GM19372 (cell line): ENCODE results near the gene AP4M1.

ENCODE experiments used
- ATAC-seq: cut with Tn5 transposase; IDR thresholded peaks from one replicate; pipeline ENCODE4 v1.9.1; 2021; ENCODE audit warnings: mild to moderate bottlenecking, low read depth, moderate library complexity; ENCODE audit not compliant: unreplicated experiment

Gene AP4M1

DNA sequence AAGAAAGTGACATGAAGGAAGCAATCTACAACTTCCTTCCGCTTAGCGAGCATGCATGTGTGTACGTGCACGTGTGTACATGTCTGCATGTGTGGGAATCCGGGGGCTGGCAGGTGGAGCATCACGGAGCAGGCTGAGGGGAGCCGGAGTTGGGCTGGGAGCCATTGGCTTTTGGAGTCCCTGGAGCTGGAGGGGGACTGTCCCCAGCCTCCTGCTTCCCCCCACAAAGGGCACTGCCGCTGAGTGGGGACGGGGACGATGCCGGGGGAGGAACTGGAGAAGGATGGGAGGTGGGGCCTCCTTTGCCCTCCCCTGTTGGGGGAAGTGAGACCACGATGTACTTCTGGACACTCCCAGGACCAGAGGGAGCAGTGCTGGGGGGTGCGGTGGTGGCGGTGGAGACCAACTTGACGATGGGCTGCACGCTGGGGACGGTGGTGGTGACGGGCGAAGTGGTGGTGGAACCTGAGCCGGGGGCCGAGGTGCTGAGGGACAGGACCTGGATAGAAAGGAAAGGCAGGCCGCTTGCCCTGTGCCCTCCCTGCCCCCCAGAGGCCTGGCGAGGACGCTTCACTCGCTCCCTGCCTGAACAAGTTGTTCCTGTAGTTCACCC, 5.8 kb downstream of the AP4M1 start:
- ATAC-seq, result no peak

DNA sequence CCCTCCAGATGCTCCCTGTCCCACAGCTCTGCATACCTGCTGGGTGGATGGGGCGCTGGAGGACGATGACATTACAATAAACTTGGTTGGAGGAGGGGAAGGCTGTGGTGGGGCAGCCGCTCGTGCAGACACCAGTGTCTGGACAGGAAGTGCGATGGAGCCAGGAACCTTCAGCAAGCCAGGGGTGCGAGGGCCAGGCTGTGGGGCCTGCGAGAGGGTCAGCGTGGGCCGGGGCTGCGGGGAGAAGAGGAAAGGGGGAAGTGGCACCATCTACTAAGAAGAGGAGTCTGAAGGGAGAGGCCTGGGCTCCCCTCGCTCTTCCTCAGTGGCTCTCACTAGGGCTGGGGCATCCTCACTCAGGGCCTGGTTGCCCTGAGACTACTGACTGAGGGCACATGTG, 6.4 kb downstream of the AP4M1 start:
- no peak for ATAC-seq

- no peak for ATAC-seq
Measured at GRCh38 chr7:100109521-100110163, 8.2 kb downstream of the AP4M1 start.

DNA sequence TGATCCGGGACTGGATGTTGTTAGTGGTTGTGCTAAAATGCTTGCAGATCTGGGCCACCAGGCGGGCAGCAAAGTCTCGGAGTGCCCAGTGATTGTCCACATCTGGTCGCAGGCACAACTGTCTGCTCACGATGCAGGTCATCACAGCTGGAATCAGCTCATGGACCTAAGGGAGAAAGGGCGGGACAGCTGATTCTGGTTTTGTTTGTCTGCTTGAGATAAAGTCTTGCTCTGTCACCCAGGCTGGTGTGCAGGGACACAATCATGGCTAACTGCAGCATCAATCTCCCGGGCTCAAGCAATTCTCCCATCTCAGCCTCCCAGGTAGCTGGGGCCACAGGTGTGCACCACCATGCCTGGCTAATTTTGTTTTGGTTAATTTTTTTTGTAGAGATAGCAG, 9.7 kb downstream of the AP4M1 start:
- ATAC-seq, result no peak

GRCh38 chr7:100111914-100112313, 10.5 kb downstream of the AP4M1 start:
- ATAC-seq, result no peak

GRCh38 chr7:100115026-100115425, 13.6 kb downstream of the AP4M1 start:
- ATAC-seq, result no peak

DNA sequence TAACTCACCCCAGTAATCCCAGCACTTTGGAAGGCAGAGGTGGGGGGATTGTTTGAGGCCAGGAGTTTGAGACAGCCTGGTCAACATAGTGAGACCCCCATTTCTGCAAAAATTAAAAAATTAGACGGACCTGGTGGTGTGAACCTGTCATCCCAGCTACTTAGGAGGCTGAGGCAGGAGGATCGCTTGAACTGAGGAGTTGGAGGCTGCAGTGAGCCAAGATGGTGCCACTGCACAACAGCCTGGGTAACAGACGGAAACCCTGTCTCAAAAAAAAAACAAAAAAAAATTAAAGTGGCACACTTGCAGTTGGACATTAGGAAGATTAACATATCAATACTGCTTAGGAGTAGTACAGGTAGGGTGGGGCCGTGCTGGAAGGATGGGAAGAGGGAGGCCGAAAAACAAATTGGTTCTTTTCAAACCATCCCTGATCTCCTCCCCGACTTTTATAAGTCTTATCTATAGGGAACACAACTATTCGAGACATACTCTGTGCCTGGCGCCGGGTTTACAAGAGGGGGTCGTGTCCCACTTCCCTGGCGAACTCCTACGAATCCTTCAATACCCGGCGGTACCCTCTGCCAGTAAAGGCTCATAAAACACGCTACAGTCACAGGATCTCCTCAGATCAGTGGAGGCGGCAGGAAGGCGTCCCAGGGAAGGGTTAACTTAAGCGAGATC, 17.1 kb downstream of the AP4M1 start:
- ATAC-seq, result no peak

GRCh38 chr7:100119072-100119969, 17.9 kb downstream of the AP4M1 start, which contains the start of the genes CNPY4 and TAF6:
TSS of gene CNPY4 (plus strand) at chr7:100119634. CDS start at chr7:100119745, 111 bp downstream.
TSS of gene TAF6 (minus strand) at chr7:100119358. CDS start at chr7:100114209, 5,149 bp downstream.
- ATAC-seq, result peak; percentile 78

DNA sequence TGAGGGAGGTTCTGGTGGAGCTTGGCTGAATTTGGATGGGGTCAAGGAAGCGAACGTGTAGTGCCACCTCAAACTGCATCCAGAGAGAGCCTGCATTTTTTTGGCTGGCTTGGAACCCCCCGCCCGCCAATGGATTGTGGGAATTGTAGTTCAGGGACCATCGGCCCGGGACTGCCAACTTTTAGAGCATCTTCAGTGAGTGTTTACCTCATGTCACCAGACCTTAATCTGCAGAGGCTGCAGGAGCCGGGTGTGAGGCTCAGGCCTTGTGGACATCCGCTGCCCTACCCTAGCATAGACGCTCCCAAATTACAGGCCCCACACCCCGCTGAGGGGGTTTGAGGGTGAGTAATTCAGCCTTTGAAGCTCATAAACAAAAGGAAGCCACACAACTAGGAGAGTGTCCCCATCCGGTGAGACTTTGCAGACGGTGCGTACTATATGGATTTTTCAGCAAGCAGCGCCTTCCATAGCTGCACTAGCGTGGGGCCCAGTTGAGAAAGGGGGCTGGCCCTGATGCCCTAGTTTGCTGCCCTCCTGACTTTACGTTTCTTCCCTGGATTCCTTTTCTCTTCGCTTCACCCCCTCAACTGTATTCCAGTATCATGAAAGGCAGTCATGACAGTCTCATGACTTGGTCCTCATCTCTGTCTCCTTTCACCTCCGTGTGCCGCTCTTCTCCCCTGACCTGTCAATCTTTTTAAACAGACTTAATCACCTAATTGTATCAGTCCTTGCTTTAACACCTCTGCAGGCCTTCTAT, 18.7 kb downstream of the AP4M1 start:
- ATAC-seq, result peak; percentile 8

DNA sequence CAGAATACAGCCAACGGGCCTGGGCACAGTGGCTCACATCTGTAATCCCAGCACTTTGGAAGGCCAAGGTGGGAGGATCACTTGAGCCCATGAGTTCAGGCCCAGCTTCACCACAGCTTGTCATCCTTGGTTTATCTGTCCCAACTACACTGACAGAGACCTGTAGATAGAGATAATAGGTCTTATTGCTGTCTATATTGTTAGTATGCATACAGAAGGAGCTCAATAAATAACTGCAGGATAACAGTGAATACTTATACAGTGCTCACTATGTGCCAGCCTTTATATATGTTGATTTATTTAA, 19.2 kb downstream of the AP4M1 start:
- ATAC-seq, result no peak

- ATAC-seq, result no peak
Measured at GRCh38 chr7:100122067-100122466, 20.6 kb downstream of the AP4M1 start.

GRCh38 chr7:100122568-100122967, 21.1 kb downstream of the AP4M1 start:
- no peak for ATAC-seq

GRCh38 chr7:100124301-100125230, 23.1 kb downstream of the AP4M1 start:
- ATAC-seq, result no peak

DNA sequence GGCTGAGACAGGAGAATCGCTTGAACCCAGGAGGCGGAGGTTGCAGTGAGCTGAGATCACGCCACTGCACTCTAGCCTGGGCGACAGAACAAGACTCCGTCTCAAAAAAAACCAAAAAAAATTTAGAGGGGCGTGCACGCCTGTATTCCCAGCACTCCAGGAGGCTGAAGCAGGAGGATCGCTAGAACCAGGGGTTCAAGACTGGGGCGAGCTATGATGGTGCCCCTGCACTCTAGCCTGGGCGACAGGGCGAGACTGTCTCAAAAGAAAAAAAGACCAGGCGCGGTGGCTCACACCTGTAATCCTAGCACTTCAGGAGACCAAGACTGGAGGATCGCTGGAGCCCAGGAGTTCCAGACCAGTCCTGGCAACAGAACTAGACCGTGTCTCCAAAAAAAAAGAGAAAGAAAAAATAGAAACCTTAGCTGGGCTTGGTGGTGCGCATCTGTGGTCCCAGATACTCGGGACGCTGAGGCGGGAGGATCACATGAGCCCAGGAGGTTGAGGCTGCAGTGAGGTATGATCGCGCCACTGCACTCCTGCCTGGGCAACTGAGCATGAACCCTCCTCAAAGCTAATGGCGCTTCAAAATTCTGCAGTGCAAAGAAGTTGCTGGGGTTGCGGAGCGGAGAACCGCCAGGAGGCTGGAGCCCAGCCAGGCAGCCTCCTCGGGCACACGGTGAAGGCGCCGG, 24.9 kb downstream of the AP4M1 start:
- no peak for ATAC-seq

DNA sequence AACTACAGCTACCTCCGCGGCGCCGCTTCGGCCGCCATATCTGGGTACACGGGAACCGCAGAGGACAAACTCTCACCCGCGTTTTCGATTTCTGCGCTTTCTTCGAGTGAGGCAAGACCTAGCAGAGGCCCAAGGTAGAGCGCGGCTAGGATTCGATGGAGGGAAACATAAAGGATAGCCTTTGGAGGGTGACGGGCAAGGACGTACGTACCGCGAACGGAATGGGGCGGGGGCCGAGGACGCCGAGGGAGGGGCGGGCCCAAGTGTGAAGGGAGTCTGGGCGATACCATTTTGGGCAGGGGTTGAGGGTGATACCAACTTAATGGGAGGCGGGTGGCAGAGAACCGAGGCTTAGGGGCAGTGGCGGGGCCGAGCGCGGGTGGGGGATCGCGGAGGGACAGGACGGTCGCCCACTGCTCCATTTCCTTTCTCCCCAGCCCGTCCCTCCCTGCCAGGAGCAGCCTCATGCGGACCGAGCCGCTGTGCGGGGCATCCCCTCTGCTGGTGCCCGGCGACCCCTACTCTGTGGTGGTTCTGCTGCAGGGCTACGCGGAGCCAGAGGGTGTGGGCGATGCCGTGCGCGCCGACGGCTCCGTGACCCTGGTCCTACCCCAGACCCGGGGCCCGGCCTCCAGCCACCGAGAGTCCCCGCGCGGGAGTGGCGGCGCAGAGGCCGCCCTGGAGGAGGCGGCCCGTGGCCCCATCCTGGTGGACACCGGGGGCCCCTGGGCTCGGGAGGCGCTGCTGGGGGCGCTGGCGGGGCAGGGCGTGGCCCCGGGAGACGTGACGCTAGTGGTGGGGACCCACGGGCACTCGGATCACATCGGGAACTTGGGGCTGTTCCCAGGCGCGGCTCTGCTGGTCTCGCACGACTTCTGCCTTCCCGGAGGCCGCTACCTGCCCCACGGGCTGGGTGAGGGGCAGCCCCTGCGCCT, 25.8 kb downstream of the AP4M1 start, which contains the start of gene MBLAC1:
TSS of gene MBLAC1 (plus strand) at position 37 of the 935 bp plus-strand sequence. CDS start at position 466, 429 bp downstream.
- peak; percentile 56 for ATAC-seq

- ATAC-seq, result no peak
Measured at GRCh38 chr7:100127866-100128636, 26.6 kb downstream of the AP4M1 start.

DNA sequence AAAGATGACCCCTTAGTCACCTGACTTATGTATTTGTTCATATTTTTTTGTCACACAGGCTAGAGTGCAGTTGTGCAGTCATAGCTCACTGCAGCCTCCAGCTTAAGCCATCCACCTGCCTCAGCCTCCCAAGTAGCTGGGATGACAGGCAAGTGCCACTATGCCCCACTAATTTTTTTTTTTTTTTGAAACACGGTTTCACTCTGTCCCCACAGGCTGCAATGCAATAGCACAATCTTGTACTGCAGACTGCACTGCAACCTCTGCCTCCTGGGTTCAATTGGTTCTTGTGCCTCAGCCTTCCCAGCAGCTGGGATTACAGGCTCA, 27.2 kb downstream of the AP4M1 start:
- no peak for ATAC-seq
